Epithelial cell of proximal tubule (primary cell): ENCODE results near the gene EEF2. TPM values are rescaled to one million over a fixed set of nuclear protein-coding genes. Genes with fewer than 3 reads are reported as not detected.

ENCODE experiments used
- DNase-seq: peaks from one replicate; pipeline ENCODE4 v3.0.0-alpha.2; 2011; ENCODE audit warnings: low read depth
- H3K4me3 ChIP-seq: 2 replicates; pipeline ENCODE4 v1.5.1; 2011; ENCODE audit warnings: low read depth, mild to moderate bottlenecking, low read length
- total RNA-seq: library from RNA; depleted of rRNA; stranded (reverse); fragments of >200 nt; gene quantifications from 2 replicates; pipeline ENCODE4 v1.2.3, GENCODE V29; 2015
- TF ChIP-seq, protein P1 (sequence below): conservative IDR thresholded peaks from 2 replicates; pipeline ENCODE4 v1.5.1; 2012; ENCODE audit warnings: low read depth, mild to moderate bottlenecking, low read length

EEF2 gene
- total RNA-seq, 1 donor from 2014 or later: 1,327 TPM

DNA sequence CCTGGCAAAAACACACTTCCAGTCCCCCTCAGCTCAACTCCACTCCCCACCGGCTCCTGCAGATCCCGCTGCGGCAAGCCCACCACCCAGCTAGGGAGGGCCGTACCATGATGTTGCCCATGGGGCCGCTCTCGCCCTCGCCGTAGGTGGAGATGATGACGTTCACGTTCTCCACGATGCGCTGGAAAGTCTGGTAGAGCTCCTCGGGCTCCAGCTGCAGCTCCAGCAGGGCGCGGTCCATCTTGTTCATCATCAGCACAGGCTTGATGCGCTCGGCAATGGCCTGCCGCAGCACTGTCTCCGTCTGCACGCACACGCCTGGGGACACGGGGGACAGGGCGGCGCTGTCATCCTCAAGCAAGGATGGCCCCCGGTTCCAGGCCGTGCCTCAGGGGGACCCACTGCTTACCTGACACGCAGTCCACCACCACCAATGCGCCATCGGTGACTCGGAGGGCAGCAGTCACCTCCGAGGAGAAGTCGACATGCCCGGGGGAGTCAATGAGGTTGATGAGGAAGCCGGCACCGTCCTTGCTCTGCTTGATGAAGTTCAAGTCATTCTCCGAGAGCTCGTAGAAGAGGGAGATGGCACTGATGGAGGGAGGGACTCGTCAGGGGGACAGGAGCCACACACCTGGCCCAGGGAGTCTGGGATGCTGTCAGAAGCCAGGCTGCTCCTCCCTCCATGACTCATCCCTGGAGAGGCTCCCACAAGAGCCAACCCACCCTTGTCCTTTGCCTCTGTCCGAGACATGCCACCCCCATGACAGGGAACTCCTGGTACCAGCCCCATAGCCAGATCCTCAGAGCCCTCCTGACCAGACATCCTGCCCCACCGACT lies 2.3 kb downstream of the EEF2 start:
- TF ChIP-seq, protein P1, sequence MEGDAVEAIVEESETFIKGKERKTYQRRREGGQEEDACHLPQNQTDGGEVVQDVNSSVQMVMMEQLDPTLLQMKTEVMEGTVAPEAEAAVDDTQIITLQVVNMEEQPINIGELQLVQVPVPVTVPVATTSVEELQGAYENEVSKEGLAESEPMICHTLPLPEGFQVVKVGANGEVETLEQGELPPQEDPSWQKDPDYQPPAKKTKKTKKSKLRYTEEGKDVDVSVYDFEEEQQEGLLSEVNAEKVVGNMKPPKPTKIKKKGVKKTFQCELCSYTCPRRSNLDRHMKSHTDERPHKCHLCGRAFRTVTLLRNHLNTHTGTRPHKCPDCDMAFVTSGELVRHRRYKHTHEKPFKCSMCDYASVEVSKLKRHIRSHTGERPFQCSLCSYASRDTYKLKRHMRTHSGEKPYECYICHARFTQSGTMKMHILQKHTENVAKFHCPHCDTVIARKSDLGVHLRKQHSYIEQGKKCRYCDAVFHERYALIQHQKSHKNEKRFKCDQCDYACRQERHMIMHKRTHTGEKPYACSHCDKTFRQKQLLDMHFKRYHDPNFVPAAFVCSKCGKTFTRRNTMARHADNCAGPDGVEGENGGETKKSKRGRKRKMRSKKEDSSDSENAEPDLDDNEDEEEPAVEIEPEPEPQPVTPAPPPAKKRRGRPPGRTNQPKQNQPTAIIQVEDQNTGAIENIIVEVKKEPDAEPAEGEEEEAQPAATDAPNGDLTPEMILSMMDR: no peak
- H3K4me3 ChIP-seq: peak overlapping the region; percentile 96
- no peak for DNase-seq

DNA sequence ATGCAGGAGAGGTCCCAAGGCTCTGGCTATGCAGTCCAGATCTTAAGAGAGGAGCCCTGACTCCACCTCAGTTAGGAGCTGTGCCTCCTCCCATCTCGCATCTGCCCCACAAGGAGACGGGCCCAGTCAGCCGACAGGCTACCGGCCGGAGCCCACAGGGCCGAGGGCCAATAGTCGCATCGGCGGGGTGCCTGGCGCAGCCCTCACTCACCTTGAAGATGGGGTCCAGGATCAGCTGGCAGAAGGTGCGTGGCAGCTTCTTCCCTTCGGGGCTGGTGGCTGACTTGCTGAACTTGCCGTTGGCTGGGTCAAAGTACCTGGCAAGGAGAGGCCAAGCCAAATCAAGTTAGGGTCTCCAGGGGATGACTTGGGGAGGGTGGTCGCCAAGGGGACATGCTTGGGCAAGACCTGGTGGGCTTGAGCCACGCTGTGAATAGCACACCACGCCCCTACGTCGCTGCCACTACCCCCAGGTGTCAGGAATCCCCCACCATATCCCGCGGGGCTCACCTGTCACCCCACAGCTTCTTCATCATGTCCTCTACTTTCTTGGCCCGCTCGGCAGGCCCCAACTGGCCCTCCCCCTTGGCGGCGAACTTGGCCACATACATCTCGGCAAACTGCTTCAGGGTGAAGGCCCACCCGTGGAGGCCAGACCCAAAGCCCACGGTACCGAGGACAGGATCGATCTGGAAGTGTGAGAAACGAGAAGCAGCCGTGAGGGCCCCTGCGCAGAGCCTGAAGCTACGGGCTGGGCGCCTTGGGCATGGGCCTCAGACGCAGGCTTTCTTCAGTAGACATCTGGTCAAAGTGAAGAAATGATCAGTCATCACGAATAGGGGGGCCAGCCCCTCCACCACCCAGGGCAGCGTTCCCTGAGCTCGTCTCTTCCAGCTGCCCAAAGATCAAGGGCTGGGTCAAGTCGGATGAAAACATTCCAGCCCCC lies 3.3 kb downstream of the EEF2 start:
- H3K4me3 ChIP-seq: no peak overlapping the region
- TF ChIP-seq, protein P1: no peak
- no peak for DNase-seq

DNA sequence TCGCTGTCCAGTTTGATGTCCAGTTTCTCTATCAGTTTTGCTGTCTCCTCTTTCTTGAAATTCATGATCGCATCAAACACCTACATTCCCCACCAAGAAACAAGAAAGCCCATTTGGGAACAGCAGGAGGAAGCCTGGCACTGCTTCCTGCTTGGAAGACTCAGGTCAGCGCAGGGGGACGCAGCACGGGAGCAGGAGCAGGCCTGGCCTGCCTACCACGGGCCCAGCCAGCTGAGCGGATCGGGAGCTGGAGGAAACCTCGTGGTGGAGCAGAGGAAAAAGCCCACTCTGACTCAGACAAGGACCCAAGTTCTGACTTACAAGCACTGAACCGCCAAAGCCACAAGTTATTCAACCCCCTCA lies 3.9 kb downstream of the EEF2 start:
- no peak for DNase-seq
- H3K4me3 ChIP-seq: no peak overlapping the region
- TF ChIP-seq, protein P1: no peak

DNA sequence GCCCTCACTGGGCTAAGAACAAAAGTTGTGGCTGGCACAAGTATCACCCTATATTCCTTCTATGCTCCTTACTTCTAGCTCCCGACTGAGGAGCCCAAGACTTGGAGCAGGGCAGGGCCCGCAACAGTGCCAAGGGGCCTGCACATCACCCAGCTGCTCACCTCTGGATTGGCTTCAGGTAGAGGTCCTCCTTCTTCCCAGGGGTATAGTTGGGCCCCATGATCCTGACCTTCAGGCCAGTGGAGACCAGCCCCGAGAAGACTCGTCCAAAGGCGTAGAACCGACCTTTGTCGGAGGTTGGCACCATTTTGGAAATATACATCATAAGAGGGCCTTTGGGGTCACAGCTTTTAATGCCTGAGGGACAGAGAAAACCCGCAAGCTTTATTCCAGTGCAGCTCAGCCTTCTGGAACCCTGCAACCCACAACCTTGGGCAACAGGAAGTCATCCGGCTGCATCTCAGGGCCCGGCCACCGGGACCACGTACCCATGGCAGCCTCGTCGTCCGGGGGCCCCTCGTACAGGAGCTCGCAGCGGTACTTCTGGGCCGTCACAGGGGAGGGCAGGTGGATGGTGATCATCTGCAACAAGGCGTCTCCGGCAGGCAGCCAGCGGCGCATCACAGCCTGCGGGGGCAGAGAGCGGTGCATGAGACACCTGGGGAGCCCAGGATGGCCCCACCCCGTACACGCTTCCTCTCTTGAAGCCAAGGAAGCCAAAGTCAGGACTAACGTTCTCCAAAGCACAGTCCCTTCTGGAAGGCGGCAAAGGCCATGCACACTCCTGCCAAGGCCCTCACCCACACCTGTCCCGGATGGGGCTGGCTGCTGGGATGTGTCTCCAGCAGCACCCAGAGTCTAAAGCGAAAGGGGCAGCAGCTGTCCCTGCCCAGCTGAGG lies 4.7 kb downstream of the EEF2 start:
- no peak for DNase-seq
- H3K4me3 ChIP-seq: no peak overlapping the region

DNA sequence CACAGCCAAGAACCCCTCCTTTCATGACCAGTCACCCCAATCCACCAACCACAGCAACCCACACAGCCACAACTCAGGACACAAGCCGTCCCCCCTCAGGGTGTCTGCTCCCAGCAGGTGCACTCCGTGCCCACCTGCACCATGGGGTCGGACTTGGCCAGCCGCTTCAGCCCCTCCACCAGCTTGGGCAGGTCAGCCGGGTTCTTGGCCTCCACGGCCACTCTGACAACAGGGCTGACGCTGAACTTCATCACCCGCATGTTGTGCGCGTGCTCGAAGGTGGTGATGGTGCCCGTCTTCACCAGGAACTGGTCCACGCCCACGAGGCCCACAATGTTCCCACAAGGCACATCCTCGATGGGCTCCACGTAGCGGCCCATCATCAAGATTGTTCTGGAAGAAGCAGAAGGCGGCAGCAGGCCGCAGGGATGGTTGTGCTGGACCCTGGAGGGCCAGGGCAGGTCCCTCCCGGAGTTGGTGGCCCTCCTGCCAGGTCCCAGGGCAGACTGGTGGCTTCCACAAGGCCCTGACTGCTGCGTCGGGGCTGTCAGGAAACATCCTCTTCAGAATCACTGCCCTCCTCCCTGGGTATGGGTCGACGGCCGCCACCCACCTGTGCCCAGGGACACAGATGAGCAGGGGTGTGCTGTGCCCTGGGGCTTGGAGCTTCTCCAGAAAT lies 5.5 kb downstream of the EEF2 start:
- TF ChIP-seq, protein P1: no peak
- no peak overlapping the region for H3K4me3 ChIP-seq
- DNase-seq: no peak

More for the DNA sequence above, 4.7 kb downstream of the EEF2 start:
- TF ChIP-seq, protein P1: no peak

DNA sequence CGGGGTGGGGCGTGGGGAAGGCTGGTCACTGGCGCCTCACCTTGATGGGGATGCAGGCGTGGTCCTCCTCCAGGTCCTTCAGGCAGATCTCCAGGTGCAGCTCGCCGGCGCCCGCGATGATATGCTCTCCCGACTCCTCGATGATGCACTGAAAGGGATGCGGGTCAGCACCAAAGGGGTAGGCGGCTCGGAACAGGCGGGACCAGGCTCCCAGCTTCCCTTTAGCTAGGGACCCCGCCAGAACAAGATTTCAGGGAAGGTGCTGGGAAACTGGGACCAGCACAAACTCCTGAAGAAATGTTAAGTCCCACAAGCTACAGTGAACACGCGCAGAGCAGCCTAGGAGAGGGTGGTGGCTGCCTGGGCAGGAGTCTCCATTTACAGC lies 6.0 kb downstream of the EEF2 start:
- no peak overlapping the region for H3K4me3 ChIP-seq
- DNase-seq: no peak
- TF ChIP-seq, protein P1: no peak
